GM21717 (cell line): ENCODE results near the gene CCDC121.
"Not testable (repeated sequence)": the region's sequence is repeated elsewhere in the genome, so short reads cannot be mapped to it uniquely, and the experiment has no call there.

Source experiments
- ATAC-seq: cut with Tn5 transposase; IDR thresholded peaks from one replicate; pipeline ENCODE4 v1.9.1; 2021; ENCODE audit warnings: mild to moderate bottlenecking, moderate library complexity; ENCODE audit not compliant: unreplicated experiment

The CCDC121 gene

GRCh38 chr2:27638037-27638637 is 9.3 kb upstream of the CCDC121 start:
- ATAC-seq = no peak

- no peak for ATAC-seq
These were observed 8.0 kb upstream of the CCDC121 start for GRCh38 chr2:27636766-27637165.

GRCh38 chr2:27634291-27634690 is 5.5 kb upstream of the CCDC121 start:
- no peak for ATAC-seq

GRCh38 chr2:27630257-27630656 is 1.4 kb upstream of the CCDC121 start:
- not testable (repeated sequence) for ATAC-seq

- ATAC-seq = peak; percentile 20
These were observed 647 bp downstream of the CCDC121 start for GRCh38 chr2:27627963-27628766.

- ATAC-seq = not testable (repeated sequence)
These were observed 1.9 kb downstream of the CCDC121 start for GRCh38 chr2:27626921-27627320.

- not testable (repeated sequence) for ATAC-seq
These were observed 2.5 kb downstream of the CCDC121 start for GRCh38 chr2:27626323-27626722.

GRCh38 chr2:27624943-27625342 is 3.9 kb downstream of the CCDC121 start:
- no peak for ATAC-seq

GRCh38 chr2:27622921-27623384 is 5.9 kb downstream of the CCDC121 start:
- no peak for ATAC-seq

- no peak for ATAC-seq
These were observed 7.3 kb downstream of the CCDC121 start for GRCh38 chr2:27621524-27621923.

GRCh38 chr2:27615316-27615715 is 13.5 kb downstream of the CCDC121 start:
- ATAC-seq = no peak

- ATAC-seq = no peak
These were observed 14.8 kb downstream of the CCDC121 start for GRCh38 chr2:27613985-27614384.

GRCh38 chr2:27606611-27607010 is 22.2 kb downstream of the CCDC121 start:
- ATAC-seq = no peak

GRCh38 chr2:27596627-27597026 is 32.2 kb downstream of the CCDC121 start:
- no peak for ATAC-seq

- not testable (repeated sequence) for ATAC-seq
These were observed 33.4 kb downstream of the CCDC121 start for GRCh38 chr2:27595412-27595811.

- not testable (repeated sequence) for ATAC-seq
These were observed 34.6 kb downstream of the CCDC121 start for GRCh38 chr2:27594020-27594703.

GRCh38 chr2:27593240-27593639 is 35.6 kb downstream of the CCDC121 start:
- ATAC-seq = no peak

GRCh38 chr2:27591745-27592144 is 37.1 kb downstream of the CCDC121 start:
- no peak for ATAC-seq

- ATAC-seq = no peak
These were observed 40.5 kb downstream of the CCDC121 start for GRCh38 chr2:27588308-27588707.

GRCh38 chr2:27587025-27587424 is 41.8 kb downstream of the CCDC121 start:
- ATAC-seq = no peak

GRCh38 chr2:27584597-27584996 is 44.2 kb downstream of the CCDC121 start:
- ATAC-seq = no peak
